ENCODE measurements around the gene SRP9. TPM values are rescaled to one million over a fixed set of nuclear protein-coding genes. Genes with fewer than 3 reads are reported as not detected.
"Not testable (repeated sequence)": the region's sequence is repeated elsewhere in the genome, so short reads cannot be mapped to it uniquely, and the experiment has no call there.

The SRP9 gene
- total RNA-seq, 1 donor from 2014 or later = 313 TPM

- no peak overlapping the region for H3K27ac Mint-ChIP-seq
- no peak overlapping the region for H3K4me3 Mint-ChIP-seq
- no peaks in the 10 kb centered on the region for H3K27me3 Mint-ChIP-seq
- DNase-seq (ENCODE audit: extremely low spot score, unreplicated experiment) = no peak
- no peak for TF ChIP-seq CTCF (conservative IDR thresholded peaks at IDR 0.05)
- H3K36me3 Mint-ChIP-seq = peaks cover 4% of the 10 kb centered on the region
- no peaks in the 10 kb centered on the region for H3K9me3 Mint-ChIP-seq
- peaks cover 20% of the 10 kb centered on the region for H3K4me1 Mint-ChIP-seq (ENCODE audit: unreplicated experiment)
Measured at GRCh38 chr1:225808136-225808535, 30.5 kb downstream of the SRP9 start.

DNA sequence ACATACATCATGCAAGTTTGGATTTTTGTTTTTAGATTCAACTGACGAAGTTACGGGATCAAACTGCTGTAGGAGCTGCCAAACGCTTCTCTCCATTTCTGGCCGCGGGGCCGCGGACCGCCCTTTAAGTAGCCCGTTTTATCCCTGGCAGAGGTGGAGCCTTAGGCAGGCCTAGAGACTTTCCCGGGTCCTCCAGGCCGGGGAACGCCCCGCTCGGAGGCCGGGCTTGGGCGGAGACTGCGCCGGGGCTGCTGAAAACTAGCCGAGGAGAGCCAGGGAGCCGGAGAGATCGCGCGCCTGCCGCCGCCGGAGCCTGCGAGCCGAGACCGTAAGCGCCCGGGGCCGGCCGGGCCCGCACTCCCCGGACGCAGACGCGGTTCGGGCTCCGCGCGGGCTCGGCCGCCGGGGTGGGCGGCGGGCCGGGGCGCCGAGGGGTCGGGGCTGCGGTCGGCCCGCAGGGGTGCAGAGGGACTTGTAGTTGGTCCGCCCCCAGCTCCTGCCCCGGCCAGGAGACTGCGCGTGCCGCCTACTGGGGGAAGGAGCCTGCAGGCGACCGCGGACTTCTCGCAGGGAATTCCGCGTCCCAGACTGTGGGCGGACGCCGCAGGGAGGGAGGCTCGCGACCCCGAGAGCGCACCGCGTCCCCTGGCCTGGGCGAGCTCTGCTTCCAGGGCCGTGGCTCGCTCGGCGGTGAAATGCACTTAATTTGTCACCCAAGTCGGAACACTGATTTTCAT, 32.4 kb downstream of the SRP9 start, which contains the start of gene EPHX1:
TSS of gene EPHX1 (plus strand) at position 283 of the 737 bp plus-strand sequence. CDS start 18,606 bp downstream, outside the sequence.
- DNase-seq (ENCODE audit: extremely low spot score, unreplicated experiment) = peak; percentile 90
- Mint-ChIP-seq H3K4me3 (peak within 1 kb of the TSS; percentile 94), H3K27me3 (no peaks in the 10 kb centered on the region), H3K9me3 (no peaks in the 10 kb centered on the region), H3K27ac (peak within 1 kb of the TSS; percentile 77), H3K36me3 (no peaks in the 10 kb centered on the region), H3K4me1 (ENCODE audit: unreplicated experiment) (peaks cover 27% of the 10 kb centered on the region)
- TF ChIP-seq CTCF (conservative IDR thresholded peaks at IDR 0.05) = peak; percentile 56

DNA sequence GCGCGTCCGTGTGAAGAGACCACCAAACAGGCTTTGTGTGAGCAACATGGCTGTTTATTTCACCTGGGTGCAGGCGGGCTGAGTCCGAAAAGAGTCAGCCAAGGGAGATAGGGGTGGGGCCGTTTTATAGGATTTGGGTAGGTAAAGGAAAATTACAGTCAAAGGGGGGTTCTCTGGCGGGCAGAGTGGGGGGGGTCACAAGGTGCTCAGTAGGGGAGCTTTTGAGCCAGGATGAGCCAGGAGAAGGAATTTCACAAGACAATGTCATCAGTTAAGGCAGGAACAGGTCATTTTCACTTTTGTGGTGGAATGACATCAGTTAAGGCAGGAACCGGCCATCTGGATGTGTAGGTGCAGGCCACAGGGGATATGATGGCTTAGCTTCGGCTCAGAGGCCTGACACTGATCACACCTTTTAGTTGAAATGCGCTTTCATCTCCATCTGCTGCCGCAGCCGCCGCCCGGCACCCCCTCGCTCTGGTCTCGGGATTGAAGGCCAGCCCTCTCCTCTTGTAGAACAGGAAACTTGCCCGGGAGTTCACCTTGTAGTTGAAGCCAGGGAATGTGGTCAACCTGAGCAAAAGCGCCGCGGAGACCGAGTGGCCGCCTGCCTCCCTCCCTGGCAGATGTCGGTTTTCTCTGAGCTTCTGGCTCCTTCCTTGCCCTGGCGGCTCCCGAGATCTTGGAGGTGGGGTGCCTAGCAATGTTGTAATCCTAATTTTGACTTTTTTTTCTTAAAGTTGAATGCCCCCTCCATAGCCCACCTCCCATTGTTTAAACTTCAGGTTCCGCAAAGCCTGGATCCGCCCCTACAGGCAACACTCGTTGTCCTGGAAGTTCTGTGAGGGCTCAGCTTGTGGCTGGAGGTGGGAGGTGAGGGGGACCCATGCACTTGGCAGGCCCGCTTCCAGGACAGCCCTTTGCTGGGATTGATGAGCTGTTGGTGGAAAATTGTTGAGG, 33.2 kb downstream of the SRP9 start:
- Mint-ChIP-seq H3K27ac (peak overlapping the region; percentile 77), H3K4me3 (peak overlapping the region; percentile 94), H3K4me1 (ENCODE audit: unreplicated experiment) (peaks cover 31% of the 10 kb centered on the region)
- not testable (repeated sequence) for DNase-seq (ENCODE audit: extremely low spot score, unreplicated experiment); H3K36me3 Mint-ChIP-seq; H3K27me3 Mint-ChIP-seq; H3K9me3 Mint-ChIP-seq

DNA sequence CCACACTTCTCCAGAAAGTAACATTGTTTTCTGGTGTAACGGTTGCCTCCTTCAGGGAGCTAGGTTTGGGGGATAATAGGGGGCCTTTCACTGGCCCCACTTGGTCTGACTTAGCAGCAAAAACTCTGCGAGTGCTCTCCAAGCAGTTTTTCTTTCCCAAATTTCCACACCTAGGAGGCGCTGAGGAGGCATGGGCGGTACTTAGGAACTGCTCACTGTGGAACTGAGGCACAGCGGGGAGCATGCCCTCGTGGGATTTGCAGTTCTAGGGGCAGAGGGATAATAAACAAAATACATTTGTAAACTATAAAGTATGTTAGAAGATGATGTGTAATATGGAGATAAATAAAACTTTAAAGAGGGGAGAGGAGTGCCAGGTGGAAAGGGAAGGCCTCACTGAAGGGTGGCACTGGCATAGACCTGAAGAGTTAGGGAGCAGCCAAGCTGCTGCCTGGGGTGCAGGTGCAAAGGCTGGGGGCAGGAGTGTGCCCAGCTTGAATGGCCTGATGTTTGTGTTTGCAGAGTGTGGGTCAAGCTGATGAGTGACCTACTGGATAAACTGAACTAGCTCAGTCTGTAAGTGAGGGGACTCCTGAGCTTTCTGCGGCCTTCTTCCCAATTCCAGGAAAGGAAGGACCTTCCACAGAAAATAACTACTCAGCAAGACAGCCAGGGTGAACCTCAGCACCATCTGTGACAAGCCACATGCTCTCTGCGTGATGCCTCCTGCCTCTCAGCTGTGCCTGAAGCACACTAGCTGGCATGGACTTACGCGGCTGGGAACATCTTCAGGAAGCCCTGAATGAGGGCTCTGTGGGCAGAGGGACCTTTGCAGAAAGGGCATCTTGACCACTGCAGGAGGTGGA, 34.2 kb downstream of the SRP9 start:
- peaks cover 32% of the 10 kb centered on the region for H3K4me1 Mint-ChIP-seq (ENCODE audit: unreplicated experiment)
- H3K27me3 Mint-ChIP-seq = no peaks in the 10 kb centered on the region
- H3K36me3 Mint-ChIP-seq = no peaks in the 10 kb centered on the region
- no peak for DNase-seq (ENCODE audit: extremely low spot score, unreplicated experiment)
- H3K4me3 Mint-ChIP-seq = peak overlapping the region; percentile 94
- H3K27ac Mint-ChIP-seq = peak overlapping the region; percentile 20
- TF ChIP-seq CTCF (conservative IDR thresholded peaks at IDR 0.05) = peak; percentile 56
- H3K9me3 Mint-ChIP-seq = no peaks in the 10 kb centered on the region

DNA sequence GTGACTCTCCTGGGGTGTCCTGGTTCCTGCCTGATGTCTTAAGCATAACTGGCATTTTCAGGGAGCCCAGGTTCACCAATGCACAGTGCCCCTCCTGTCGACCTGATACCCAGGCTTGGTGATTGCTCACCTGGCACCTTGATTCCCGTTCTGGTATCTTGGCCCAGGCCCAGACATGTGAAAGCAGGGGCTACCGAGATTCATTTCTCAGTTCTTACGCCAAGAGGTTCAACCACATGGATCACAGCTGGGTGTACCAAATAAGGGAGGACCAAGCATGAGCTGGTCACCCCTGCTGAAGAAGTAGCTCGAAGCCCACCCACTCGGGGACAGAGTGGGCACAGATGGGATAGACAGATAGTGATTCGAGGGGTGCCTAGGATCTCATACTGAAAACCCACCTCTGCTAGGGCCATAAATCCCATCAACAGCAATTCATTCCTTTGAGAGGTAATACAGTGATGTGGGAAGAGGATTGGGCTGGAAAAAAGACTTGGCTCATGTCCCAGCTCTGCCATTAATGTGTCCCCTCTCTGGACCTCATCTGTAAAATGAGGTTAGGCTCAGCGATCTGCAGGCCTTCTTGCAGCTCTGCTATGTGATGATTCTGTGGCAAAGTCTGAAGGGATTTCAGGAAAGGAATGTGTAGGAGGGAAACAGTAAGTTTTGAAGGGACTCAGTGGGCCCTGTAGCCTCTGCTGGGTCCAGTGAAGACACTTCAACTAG, 35.0 kb downstream of the SRP9 start:
- TF ChIP-seq CTCF (conservative IDR thresholded peaks at IDR 0.05) = no peak
- H3K27ac Mint-ChIP-seq = peak overlapping the region; percentile 73
- H3K9me3 Mint-ChIP-seq = no peaks in the 10 kb centered on the region
- DNase-seq (ENCODE audit: extremely low spot score, unreplicated experiment) = no peak
- H3K4me3 Mint-ChIP-seq = peak overlapping the region; percentile 12
- peaks cover 33% of the 10 kb centered on the region for H3K4me1 Mint-ChIP-seq (ENCODE audit: unreplicated experiment)
- no peaks in the 10 kb centered on the region for H3K27me3 Mint-ChIP-seq
- H3K36me3 Mint-ChIP-seq = no peaks in the 10 kb centered on the region

Measured in type B pancreatic cell (in vitro differentiated cells).